NB4 (cell line): ENCODE data around the gene AP1G2.

Source experiments
- CTCF ChIP-seq: IDR thresholded peaks from one replicate; pipeline ENCODE4 v1.5.1; 2012; ENCODE audit warnings: low read depth, low read length
- MYC ChIP-seq: IDR thresholded peaks from 2 replicates; pipeline ENCODE4 v1.6.1; 2011; ENCODE audit warnings: low read depth, low read length
- POLR2A ChIP-seq: IDR thresholded peaks from 2 replicates; pipeline ENCODE4 v1.6.1; 2011; ENCODE audit warnings: mild to moderate bottlenecking; ENCODE audit not compliant: insufficient read length; ENCODE audit errors: extremely low read depth

- TF ChIP-seq CTCF, result no peak
- no peak for TF ChIP-seq POLR2A
- no peak for TF ChIP-seq MYC
Observed at GRCh38 chr14:23532658-23533057, 34.9 kb downstream of the AP1G2 start.
